ENCODE data around the gene KLHL34.

The KLHL34 gene

DNA sequence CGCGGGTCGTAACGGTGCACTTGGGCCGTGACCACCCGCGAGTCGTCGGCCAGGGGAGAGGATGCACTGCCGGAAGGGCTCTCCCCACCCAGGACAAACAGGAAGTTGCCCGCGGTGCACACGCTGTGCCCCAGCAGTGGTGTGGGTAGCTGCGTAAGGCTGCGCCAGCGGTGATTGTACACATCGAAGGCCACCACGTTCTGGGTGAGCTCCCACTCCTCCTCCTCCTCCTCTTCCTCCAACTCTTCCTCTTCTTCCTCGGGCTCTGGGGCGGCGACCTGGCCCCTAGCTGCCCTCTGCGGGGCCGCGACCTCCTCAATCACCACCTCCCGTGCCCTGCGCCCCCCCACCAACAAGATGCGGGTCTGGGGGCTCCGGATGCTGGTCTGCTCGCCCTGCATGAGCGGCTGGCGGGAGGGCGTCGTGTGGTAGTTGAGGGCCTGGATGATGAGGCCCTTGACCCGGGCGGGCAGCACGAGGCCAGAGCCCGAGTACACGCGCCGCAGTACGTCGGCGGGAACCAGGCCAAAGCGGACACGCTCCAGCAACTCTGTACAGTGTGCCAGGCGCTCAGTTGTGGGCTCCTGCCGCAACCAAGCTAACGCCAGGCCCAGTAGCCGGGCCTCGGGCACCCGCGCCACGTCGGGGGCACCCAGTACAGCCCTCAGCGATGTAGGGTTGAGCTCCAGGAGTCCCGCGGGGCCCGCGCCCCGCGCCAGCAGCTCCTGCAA lies 1.4 kb downstream of the KLHL34 start:
- no peak for DNase-seq (ENCODE audit: low read depth in 2 of 2)

DNA sequence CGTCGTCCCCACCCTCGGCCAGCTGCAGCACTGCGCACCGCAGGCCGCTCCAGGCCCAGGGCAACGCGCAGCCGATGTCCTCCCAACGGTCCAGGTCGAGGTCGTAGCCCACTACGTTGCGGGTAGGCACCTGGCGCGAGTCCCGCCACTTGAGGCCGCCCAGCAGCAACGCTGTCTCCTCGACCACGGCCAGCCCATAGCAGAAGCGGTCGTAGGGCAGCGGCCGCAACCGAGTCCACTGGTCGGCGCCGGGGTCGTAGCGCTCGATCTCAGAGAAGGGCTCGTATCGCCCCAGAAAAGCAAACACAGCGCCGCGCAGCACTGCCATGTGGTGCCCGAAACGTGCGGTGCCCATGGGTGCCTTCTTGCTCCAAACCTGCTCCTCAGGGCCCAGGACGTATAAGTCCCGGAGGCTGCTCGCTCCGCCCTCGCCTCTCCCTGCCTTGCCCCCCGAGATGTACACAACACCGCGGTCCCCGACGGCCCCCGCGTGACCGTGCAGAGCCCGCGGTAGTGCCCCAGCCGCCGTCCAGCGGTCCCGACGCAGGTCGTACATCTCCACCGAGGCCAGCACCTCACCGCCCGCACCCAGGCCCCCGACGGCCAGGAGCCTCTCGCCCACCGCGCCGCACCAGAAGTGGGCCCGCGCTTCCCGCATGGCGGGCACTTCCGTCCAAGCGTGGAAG lies 2.1 kb downstream of the KLHL34 start:
- no peak for DNase-seq (ENCODE audit: low read depth in 2 of 2)

DNA sequence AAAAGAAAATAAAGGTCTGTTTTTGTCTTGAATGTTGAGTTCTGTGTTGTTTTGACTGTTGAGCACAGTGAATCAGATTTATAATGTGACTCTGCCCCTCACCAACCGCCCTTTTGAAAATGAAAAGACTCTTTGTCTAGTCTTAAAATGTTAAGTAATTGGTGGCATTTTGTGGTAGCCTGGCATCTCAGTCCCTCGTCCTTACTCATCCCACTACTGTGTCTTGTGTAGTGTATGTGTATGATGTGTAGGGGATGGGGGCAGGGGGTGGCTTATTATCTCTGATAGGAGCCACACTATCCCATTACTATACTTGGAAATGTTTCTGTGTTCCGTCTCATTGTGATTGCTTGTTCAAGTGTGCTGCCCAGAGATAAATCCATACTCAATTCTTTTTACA lies 12.2 kb downstream of the KLHL34 start:
- no peak for DNase-seq (ENCODE audit: low read depth in 2 of 2)

DNA sequence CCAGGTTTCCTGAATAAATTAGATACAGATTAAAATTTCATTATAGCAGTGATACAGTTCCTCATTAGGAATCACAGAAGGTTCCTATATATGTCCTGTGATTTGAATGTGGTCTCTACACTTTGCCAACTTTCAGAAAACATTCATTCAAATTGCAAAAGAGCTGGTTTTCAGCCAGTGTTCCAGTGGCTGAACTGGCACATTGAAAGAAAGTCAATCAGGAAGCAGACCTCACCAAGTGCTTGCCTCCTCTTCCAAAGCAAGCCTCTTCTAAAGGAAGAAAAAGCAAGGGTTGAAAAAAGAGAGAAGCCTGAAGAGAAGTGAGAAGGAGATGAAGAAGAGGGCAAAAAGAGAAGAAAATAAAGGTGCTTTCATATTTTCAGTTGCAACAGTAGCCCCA lies 12.7 kb downstream of the KLHL34 start:
- DNase-seq (ENCODE audit: low read depth in 2 of 2), result no peak

DNA sequence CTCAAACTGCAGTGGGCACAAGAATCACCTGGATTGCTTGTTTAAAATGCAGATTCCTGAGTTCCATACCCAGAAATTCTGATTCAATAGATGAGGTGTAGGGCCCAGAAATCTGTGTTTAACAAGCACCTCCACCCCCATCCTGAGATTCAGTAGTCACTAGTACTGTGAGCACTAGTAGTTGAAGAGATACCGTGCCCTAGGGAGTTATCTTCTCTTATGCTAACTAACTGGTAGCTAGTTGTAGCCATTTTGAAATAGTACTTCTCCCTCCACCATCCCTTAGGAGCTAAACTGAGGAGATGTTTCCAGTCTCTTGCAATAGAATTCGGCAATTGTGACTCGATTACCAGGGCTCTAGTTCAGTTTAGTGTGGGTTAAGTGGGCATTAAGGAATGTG lies 18.4 kb downstream of the KLHL34 start:
- DNase-seq (ENCODE audit: low read depth in 2 of 2), result no peak

DNA sequence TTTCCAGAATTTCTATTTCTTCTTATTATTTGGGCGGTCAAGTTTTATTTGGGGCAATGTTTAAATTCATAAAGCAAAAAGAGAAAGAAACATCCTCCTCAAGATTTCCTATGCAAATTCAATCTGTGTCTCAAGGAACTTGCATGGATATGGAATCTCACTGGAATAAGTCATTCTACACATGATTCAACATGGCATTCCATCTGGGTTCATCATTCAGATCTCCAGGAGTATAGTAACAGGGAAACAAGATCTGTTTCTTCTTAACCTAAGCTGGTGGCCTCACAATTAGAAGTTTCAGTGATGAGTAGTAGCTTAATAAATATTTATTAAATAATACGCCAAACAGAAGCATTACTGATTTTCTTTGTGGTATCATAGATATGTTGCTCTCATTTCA lies 19.8 kb downstream of the KLHL34 start:
- DNase-seq (ENCODE audit: low read depth in 2 of 2), result no peak

DNA sequence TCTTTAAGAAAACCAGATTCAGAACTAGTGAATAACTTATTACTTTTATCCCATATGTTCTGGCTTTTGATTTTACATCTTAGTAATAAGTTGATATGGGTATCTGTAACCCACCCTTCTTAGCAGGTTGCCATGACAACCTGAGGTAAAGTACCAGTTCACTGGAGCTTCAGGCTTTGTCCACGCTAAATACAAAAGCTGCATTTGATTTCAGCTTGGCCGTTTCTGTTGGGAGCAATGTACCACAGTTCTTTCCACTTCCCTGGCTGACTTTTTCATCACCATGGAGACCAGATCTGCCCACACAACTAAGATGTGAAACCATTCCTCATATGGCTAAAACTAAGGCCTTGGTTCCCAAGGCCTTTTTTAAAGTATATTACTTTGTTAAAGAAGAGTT lies 26.1 kb downstream of the KLHL34 start:
- DNase-seq (ENCODE audit: low read depth in 2 of 2), result no peak

DNA sequence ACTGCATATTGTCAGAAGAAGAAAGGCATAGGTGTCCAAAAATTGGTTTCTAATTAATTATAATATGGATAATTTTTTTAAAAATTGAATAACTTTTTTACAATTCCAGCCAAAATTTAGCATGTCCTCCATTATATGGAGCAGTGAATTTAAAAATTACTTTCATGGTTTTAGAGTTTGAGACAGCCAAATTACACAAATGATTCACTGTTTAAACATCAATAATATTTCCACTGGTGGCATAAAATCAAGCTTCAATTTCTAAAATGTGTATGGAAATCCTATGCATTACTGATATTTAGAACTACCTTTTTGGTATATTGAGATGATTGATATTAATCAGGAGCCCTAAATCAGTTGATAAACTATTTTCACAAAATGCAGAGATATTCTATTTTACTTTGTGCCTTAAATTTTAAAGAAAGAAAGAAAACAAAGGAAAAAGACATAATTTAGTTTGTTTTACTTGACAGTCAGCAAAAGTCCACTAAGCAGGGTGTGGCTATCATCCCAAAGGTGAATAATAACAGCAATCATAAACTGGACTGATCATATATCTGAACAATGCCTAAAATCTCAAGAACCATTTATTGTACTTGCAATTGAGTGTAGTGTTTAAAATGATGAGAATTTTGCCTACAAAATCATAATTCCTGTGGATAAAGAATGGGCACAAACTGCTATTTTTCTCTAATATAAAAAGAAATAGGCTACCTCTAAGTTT lies 34.2 kb downstream of the KLHL34 start:
- DNase-seq (ENCODE audit: low read depth in 2 of 2), result no peak

DNA sequence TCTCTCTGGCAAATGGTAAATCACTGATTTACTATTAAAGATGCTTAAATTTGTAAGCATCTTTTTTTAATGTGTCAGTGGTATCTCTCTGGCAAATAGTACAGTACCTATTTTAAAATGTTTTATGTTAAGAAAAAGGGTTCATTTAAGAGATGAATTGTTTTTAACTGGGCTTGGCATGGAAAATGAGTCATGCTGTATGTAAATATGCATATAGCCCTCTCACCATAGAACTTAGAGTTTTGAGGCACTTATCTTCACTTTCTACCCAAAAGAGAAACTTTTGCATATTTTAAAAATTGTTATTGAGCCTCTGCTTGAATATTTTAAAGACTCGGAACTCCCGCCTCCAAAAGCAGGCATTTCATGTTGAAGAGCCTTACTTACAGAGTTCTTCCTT lies 37.9 kb downstream of the KLHL34 start:
- DNase-seq (ENCODE audit: low read depth in 2 of 2), result no peak

DNA sequence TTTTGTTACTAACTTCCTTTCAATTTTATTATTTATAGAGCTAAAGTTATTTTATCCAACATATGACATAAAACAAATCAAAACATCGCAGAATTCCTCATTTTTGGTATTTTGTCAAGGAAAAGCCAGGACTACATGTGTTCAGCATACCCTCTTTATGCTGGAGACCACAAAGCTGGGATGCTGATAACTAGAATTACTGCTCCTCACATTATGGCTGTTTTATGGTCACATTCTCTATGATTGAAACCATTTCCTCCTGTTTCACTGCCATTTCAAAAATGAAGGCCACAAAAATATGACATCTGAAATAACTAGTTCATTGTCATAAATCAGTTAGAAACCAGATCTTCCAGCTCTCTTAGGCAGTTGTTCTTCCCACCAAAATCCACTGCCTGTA lies 41.7 kb downstream of the KLHL34 start:
- DNase-seq (ENCODE audit: low read depth in 2 of 2), result no peak

DNA sequence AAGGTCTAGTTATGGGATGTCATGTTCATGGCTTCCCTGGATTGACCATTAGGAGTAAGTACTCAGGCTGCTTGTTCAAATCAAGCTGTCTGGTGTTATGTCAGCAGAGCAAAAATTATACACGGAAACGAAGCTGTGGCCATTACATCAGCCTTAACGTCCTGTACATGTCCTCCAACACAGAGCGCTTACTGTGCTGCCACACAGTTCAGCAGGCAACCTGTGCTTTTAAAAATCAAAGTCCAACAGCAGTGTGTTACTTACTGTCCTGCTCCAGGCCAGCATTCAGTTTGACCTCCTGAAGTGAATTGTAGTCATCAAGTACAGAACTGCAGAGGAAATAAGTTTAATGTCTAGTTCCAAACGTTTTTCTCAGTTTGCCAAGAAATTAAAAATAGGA lies 46.0 kb downstream of the KLHL34 start:
- DNase-seq (ENCODE audit: low read depth in 2 of 2), result no peak

DNA sequence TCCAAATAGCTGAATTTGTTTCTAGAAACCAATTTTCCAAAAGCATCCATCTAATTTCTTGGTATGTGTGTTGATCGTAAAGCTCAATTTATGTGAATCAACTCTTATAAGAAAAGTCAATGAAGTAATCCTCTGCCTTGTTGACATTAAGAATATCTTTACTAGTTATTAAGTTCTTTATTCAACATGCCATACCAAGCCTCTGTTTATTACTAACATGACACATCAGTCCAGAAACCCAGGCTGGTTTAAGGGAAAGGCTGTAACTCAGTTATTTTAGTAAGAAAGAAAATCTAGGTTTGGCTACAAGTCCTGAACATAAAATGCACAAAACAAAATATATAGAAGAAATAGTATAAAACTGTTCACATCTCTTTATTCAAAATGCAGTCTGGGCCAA lies 48.0 kb downstream of the KLHL34 start:
- DNase-seq (ENCODE audit: low read depth in 2 of 2), result no peak

DNA sequence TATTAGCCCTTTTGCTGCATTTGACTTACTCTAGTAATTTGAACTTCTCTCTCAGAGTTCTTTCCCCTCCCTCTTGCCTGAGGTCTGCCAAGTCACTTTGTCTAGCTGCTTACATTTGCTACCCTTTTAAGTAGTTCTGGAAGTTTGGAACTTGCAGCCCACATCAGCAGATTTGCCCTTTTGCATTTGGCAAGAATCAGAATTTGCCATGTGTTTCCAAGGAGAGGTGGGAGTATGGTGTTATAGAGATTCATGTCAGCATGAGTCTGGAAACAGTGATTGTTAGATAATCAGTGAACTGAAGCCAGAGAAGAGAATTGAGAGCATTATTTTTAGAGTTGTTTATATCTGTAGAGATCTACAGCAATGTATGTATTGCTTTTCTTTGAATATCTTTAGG lies 52.1 kb downstream of the KLHL34 start:
- no peak for DNase-seq (ENCODE audit: low read depth in 2 of 2)
